OCI-LY1 (cell line): Measurements from ENCODE around the gene MAN1A1.

Experiments used
- H2AFZ ChIP-seq: fragments of 200-600 bp; sonication (generic), shearing (Covaris generic); 2 replicates; pipeline ENCODE4 v1.6.0; 2014; ENCODE audit warnings: antibody characterized with exemption, mild to moderate bottlenecking, low read length
- H3F3A ChIP-seq: fragments of 200-600 bp; sonication (generic), shearing (Covaris generic); 2 replicates; pipeline ENCODE4 v1.6.0; 2014; ENCODE audit warnings: mild to moderate bottlenecking, antibody characterized with exemption, low read length, moderate library complexity; ENCODE audit not compliant: insufficient read depth
- H3K27ac ChIP-seq: fragments of 200-600 bp; sonication (generic); 2 replicates; pipeline ENCODE4 v1.5.1; 2014; ENCODE audit warnings: low read length, mixed run types, mild to moderate bottlenecking, low read depth; ENCODE audit not compliant: poor library complexity, severe bottlenecking
- H3K27me3 ChIP-seq: fragments of 200-600 bp; sonication (generic); 2 replicates; pipeline ENCODE4 v1.6.0; 2014; ENCODE audit warnings: antibody characterized with exemption, mild to moderate bottlenecking, low read length, moderate library complexity; ENCODE audit not compliant: insufficient read depth
- H3K36me3 ChIP-seq: fragments of 200-600 bp; sonication (generic); 2 replicates; pipeline ENCODE4 v1.6.1; 2014; ENCODE audit warnings: mild to moderate bottlenecking, antibody characterized with exemption, low read length, moderate library complexity, mixed read lengths; ENCODE audit not compliant: insufficient read depth
- H3K4me1 ChIP-seq: fragments of 200-600 bp; sonication (generic); 2 replicates; pipeline ENCODE4 v1.5.1; 2014; ENCODE audit warnings: mild to moderate bottlenecking, low read length, moderate library complexity; ENCODE audit not compliant: insufficient read depth, severe bottlenecking
- H3K4me2 ChIP-seq: fragments of 200-600 bp; sonication (generic), shearing (Covaris generic); 2 replicates; pipeline ENCODE4 v1.6.1; 2014; ENCODE audit warnings: low read length
- H3K4me3 ChIP-seq: fragments of 200-600 bp; sonication (generic); 2 replicates; pipeline ENCODE4 v1.5.1; 2014; ENCODE audit warnings: low read length, low read depth, mild to moderate bottlenecking, mixed read lengths; ENCODE audit not compliant: poor library complexity, severe bottlenecking
- H3K79me2 ChIP-seq: fragments of 200-600 bp; shearing (Covaris generic); 2 replicates; pipeline ENCODE4 v1.6.1; 2016; ENCODE audit warnings: mixed run types, low read length, mixed read lengths; ENCODE audit not compliant: insufficient read depth
- H3K9ac ChIP-seq: fragments of 200-600 bp; sonication (generic), shearing (Covaris generic); 2 replicates; pipeline ENCODE4 v1.6.1; 2014; ENCODE audit warnings: mild to moderate bottlenecking, low read length, mixed read lengths
- H3K9me2 ChIP-seq: fragments of 200-600 bp; sonication (generic), shearing (Covaris generic); 2 replicates; pipeline ENCODE4 v1.6.1; 2014; ENCODE audit warnings: low read depth, mild to moderate bottlenecking, low read length, mixed read lengths
- H3K9me3 ChIP-seq: fragments of 200-600 bp; shearing (Covaris generic); 2 replicates; pipeline ENCODE4 v1.6.1; 2014; ENCODE audit warnings: low read length, mixed read lengths
- H4K20me1 ChIP-seq: fragments of 200-600 bp; sonication (generic), shearing (Covaris generic); 2 replicates; pipeline ENCODE4 v1.6.0; 2016; ENCODE audit warnings: mild to moderate bottlenecking, low read length; ENCODE audit not compliant: insufficient read depth
- EZH2 ChIP-seq: fragments of 200-600 bp; sonication (generic), shearing (Covaris generic); IDR thresholded peaks from 2 replicates; pipeline ENCODE4 v1.8.0; 2017; ENCODE audit warnings: borderline replicate concordance, mixed run types, mild to moderate bottlenecking, antibody characterized with exemption, low read length, moderate library complexity, mixed read lengths
- TF ChIP-seq, protein P1 (sequence below): fragments of 200-600 bp; sonication (generic), shearing (Covaris generic); IDR thresholded peaks from 2 replicates; pipeline ENCODE4 v1.5.1; 2017; ENCODE audit warnings: mild to moderate bottlenecking, antibody characterized with exemption, low read length, moderate library complexity, mixed read lengths

Gene MAN1A1

DNA sequence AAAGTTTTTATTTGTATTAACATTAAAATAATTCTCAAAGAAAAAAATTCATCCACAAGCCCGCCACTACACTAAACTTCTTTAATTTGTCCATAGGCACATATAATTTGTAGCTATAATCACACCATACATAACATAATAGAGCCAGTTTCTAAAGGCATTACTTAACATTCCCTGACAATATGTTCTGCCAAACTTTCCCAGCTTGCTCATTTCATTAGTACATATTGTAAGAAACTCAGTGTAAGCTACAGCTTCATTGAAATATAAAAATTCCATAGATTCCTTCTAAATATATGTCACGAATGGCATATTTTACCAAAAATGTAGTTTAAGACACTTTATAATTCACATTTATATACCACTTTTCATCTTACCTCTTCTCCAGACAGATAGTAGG, 59.3 kb downstream of the MAN1A1 start:
- Histone ChIP-seq H2AFZ (no peak overlapping the region), H3K27ac (no peak overlapping the region), H3K9me3 (no peaks in the 10 kb centered on the region), H3F3A (no peaks in the 10 kb centered on the region), H3K36me3 (peaks cover 10% of the 10 kb centered on the region), H3K27me3 (no peaks in the 10 kb centered on the region), H4K20me1 (no peaks in the 10 kb centered on the region), H3K9ac (no peak overlapping the region), H3K4me3 (no peak overlapping the region), H3K79me2 (no peaks in the 10 kb centered on the region), H3K4me2 (no peak overlapping the region), H3K9me2 (no peaks in the 10 kb centered on the region), H3K4me1 (no peaks in the 10 kb centered on the region)
- TF ChIP-seq EZH2, result no peak
- TF ChIP-seq, protein P1, sequence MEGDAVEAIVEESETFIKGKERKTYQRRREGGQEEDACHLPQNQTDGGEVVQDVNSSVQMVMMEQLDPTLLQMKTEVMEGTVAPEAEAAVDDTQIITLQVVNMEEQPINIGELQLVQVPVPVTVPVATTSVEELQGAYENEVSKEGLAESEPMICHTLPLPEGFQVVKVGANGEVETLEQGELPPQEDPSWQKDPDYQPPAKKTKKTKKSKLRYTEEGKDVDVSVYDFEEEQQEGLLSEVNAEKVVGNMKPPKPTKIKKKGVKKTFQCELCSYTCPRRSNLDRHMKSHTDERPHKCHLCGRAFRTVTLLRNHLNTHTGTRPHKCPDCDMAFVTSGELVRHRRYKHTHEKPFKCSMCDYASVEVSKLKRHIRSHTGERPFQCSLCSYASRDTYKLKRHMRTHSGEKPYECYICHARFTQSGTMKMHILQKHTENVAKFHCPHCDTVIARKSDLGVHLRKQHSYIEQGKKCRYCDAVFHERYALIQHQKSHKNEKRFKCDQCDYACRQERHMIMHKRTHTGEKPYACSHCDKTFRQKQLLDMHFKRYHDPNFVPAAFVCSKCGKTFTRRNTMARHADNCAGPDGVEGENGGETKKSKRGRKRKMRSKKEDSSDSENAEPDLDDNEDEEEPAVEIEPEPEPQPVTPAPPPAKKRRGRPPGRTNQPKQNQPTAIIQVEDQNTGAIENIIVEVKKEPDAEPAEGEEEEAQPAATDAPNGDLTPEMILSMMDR, result no peak

DNA sequence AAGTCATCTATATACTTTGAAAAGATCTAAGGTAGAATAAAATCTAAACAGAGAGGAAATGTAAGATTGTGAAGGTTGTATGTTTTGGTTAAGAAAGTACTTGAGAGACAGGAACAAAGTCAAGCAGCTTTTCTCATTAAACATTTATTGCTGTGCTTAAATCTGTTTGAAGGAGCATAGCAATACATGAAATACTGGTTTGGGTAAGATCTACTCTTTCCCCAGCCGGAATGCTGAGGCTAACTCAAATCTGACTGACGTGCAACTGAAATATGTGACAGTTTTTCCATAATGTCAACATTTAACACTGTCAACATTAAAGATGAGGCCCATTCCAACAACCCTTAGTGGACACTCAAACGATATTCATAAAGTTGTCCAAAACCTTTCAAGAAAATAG, 59.9 kb downstream of the MAN1A1 start:
- Histone ChIP-seq H3K9me3 (no peaks in the 10 kb centered on the region), H2AFZ (no peak overlapping the region), H4K20me1 (no peaks in the 10 kb centered on the region), H3K4me2 (no peak overlapping the region), H3K27me3 (no peaks in the 10 kb centered on the region), H3K36me3 (peaks cover 10% of the 10 kb centered on the region), H3F3A (no peaks in the 10 kb centered on the region), H3K9ac (no peak overlapping the region), H3K79me2 (no peaks in the 10 kb centered on the region), H3K4me3 (no peak overlapping the region), H3K27ac (no peak overlapping the region), H3K4me1 (no peaks in the 10 kb centered on the region), H3K9me2 (no peaks in the 10 kb centered on the region)
- TF ChIP-seq, protein P1, result no peak
- no peak for TF ChIP-seq EZH2

DNA sequence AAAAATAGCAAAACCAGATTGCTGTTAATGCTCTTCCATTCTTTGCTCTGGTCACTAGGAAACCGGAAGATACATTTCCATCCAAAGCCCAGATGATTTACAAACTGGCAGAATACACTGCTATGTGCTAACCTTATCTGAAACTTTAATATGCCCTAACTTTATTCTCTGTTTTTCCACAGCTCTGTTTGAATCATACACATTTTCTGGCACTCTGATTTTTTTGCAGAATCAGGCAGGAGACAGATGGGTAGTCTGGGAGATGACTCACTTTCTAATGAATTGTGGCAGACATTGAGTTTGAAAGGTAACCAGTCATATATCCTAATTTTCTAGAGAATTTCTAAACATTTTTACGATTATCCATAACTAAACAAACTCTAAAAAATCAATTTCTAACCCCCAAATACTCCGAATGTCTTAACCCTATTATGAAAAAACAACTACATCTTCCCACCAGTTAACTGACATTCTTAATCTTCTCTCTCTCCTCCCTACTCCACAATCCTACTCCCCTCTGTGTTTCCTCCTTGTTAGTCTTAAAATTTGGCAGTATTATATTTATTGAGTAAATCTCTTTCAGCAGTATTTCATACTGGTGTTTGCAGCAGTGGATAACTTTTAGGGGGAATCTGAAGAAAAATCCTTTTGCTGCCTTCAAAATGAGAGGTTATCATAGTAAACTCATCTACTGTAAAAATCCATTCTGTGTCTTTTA, 63.5 kb downstream of the MAN1A1 start:
- Histone ChIP-seq H3K4me3 (no peak overlapping the region), H3K27me3 (no peaks in the 10 kb centered on the region), H3K4me1 (peaks cover 9% of the 10 kb centered on the region), H3K79me2 (no peaks in the 10 kb centered on the region), H4K20me1 (no peaks in the 10 kb centered on the region), H3K36me3 (peaks cover 10% of the 10 kb centered on the region), H3K9me3 (no peaks in the 10 kb centered on the region), H3K9me2 (no peaks in the 10 kb centered on the region), H3K4me2 (no peak overlapping the region), H3F3A (no peaks in the 10 kb centered on the region), H2AFZ (no peak overlapping the region), H3K9ac (no peak overlapping the region), H3K27ac (no peak overlapping the region)
- TF ChIP-seq, protein P1, result no peak
- no peak for TF ChIP-seq EZH2
